ELF-1 (cell line): ENCODE measurements around the gene CPLX4.

Source experiments
- DNase-seq: peaks from one replicate; pipeline ENCODE4 v3.0.0-alpha.2; 2016; ENCODE audit warnings: low read depth, low spot score

CPLX4 gene

DNA sequence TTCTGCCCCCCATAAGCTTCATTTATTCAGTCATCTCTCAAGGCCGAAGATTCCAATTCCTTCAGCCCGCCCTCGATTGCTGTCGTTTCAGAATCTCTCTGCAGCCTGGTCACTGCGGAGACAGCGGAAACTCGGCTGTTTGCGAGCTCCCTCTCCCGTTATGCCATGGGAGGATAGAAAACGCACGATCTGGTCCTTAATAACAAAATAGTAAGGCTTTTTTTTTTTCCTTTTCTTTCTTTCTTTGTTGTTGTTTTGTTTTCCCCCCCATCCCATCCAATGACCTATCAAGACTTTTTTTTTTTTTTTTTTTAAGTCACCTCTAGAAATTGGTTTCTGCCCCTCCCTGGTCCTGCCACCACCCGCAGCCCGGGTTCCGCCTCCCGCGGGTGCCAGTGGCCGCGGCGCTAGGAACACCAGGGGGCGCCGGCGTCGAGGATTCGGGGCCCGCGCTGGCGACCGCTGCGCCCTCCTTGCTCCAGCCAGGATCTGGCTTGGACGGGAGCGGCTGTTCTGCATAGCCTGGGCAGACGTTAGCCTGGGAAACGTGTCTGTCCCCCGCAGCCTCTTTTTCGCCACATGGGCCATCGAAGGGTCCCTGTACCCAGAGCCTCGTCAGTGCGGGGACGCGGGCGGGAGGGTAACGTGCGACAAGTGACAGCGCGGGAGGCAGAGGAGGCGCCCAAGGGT, 10.1 kb downstream of the CPLX4 start:
- peak; percentile 86 for DNase-seq

DNA sequence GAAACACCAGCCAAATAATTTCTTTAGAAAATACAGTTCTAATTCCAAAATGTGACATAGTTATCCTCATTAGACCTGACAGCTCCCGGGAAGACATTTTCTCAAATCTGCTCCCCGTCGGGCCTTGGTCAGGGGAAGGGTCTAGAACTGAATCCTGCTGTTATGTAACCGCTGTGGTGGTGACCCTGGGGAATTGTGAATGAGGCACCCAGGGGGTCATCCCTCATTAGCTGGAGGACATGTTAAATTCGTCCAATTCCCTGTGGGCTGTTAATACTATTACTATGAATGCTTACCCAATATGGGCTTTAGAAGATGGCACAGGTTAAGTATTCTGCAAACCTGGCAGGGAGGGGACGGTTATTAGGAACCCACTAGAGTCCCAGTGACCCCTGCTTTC, 11.8 kb downstream of the CPLX4 start:
- DNase-seq = no peak

DNA sequence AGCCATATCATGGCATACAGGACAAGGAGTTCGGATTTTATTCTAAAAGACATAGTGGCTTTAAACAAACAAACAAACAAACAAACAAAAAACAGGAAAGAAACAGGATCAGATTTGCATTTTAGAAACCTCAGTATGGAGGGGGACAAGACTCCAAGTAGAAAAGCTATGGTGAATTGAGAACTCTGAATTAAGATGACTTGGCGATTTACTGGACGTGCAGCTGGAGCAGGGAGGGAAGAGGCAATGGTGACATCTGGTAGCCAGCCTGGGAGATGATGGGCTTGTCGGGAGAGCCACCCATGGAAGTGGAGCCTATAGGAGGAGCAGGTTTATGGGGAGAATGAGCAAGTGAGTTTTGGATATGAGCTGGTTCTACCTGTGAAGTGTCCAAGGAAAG, 13.2 kb downstream of the CPLX4 start:
- DNase-seq = no peak

DNA sequence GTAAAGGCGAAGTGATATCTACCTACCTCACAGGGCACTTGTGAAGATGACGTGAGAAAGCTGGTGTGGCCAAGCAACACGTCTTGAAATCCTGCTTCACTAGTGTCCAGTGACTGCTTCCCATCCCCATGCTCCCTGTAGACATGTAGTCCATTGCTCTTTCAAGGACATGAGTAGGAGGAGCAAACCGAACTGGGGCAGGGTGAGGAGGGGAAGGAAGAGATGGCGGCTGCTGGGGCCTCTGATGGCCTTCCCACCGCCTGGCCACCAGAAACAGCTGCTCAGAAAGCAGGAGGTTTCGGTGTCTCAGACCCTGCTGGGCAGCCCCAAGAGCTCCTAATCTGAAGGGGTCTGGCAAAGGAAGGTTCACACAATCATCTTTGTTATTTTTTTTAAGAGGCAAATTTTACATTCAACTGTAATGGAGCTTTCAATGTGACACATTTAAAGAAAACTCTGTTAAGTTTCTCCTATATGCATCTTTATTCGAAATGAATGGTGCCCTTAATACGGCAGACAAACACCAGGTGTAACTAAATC, 14.7 kb downstream of the CPLX4 start:
- no peak for DNase-seq

DNA sequence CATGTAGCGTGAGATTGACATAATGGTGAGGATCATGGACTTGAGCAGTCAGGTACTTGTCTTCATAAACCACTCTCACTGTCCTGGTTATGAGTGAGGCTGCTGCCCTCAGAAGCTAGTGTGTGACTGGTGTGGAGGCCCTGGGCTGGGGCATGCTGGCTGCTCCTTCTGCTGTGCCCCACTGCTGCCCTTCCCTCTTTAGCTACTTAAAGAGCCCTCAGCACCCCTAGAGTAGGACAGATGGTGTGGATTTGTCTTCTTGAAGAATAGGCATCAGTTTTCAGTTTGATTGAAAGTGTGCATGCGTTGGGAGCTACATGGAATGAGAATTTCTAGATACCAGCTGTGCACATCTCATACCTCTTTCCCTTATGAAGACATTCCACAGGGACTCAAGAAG, 15.4 kb downstream of the CPLX4 start:
- no peak for DNase-seq

DNA sequence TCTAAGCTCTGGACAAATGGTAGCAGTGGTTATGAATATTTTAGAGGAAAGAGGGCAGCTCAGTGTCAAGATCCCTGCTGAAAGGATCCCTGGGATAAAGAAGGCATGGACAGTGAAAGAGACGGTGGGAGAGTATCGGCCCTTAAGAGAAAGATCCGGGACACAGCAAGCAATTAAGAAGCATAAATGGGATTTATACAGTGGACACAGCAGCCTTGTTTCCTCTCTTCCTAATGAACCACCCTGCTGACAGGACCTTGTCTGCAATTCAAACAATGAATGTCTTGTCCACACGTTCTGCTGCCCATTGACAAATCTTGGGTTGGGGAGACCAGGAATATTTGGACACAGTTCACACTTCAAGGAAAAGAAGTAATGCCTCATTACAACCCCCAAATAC, 16.5 kb downstream of the CPLX4 start:
- DNase-seq = no peak

DNA sequence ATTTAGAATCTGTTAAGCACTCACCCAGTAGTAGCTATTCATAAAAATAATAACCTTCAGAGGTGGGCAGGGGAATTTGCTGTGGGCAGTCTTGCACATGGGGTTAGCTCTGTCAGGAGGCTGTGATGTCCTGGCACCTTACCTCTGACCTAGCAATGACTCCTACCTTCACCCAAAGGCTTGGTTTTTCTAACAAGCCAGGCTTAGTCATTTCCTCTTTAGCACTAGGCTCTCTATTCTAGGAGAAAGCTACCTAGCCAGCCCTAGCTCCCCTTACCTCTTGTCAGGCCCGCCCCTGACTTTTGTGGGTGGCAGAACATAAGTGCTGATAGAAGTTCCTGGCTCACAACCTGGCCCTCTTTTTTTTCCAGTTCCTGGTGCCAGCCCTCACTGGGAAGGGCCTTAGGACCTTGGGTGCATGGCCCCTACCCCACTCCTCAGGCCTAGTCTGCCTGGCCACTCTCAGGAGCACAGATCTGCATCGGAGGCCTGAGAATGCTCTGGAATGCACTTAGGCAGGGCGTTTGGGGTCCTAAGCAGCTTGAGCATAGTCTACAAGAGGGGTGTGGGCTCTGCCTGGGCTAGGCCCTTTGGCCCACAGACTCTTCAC, 17.7 kb downstream of the CPLX4 start:
- no peak for DNase-seq

DNA sequence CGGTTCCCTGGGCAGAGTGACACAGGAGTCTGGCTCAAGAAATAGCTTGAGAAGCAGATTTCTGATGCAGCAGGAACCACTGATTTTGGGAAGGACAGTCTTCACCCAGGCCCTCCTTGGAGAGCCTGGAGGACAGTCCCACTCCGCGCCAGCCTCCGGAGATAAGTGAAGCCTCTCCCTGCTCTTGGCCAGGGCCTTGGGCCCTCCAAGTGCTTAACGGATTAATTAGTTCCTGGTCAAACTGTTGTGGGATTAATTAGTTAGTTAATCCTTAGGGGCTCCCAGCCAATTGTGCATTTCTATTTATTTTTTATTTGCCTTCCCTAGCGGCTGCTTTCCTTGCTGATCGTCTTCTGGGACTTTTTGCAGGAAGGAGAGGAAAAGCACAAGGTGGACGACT, 19.6 kb downstream of the CPLX4 start:
- no peak for DNase-seq

DNA sequence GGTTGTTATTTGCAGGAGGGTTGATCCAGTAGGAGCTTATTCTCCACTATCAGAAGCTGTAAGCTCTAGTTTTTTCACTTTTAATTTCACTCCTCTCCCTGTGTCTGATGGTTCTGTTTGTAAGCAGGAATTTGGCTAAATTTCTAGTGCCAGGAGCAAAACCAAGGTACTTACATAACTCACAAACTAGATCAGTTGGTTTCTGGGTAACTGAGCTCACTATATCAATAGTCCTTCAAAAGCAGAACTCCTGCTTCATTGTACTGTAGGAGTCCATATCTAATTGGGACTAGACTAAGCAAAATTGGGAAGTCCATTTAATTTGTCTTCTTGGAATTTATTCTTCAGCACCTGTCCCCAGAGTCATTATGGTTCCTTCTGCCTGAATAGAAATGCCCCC, 25.1 kb downstream of the CPLX4 start:
- DNase-seq = no peak

DNA sequence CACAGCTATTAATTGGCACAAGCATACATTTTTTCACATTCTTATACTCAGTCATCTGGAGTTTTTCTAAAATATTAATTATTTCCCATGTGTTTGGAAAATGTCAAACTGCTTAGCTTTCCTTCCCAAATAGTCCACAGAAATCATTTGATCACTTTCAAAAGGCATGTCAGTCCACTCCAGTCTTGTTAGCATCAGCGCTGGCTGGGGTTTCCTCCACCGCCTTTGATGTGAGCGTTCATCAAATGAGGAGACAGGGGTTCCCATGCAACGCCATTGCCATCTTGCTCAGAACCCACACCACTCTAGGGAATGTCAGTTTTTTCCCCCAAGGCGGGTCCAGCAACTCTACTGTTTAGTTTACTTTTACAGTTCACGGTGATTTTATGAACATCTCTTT, 32.1 kb downstream of the CPLX4 start:
- DNase-seq = no peak

DNA sequence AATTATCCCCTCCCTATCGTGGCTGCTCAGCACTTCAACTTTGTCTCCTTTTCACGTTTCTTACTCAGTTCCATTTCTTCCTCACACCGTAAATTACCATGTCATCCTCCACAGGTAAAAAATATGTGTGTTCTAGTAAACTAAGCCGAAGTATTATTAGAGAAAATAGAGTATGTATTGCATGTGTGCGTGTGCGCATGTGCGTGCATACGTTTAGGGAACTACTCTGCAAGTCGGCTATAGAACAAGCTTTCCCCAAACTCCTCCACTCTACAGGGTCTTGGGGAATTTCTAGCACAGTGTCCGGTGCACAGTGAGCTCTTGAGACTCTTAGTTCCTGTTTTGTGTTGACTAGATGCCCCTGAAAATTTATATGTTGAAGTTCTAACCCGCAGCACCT, 36.1 kb downstream of the CPLX4 start:
- no peak for DNase-seq

DNA sequence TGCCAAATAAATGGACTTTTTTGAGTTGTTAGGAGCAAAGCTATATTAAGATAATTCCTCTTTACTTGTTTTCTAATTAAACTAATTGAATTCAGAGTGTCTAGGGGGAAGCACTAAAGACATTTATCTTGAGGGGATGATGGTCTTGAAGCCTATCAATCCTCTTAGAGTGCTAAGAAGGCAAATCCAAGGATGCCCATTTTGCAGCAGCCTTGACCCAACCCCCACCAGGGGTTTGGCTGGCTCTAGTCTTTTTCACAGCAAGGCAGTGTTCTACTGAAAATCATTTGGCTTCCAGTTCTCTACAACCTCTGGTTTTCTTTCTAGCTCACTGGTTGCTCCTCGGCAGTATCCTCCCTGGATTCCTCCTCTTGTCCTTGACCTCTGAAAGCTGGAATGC, 38.7 kb downstream of the CPLX4 start:
- no peak for DNase-seq

DNA sequence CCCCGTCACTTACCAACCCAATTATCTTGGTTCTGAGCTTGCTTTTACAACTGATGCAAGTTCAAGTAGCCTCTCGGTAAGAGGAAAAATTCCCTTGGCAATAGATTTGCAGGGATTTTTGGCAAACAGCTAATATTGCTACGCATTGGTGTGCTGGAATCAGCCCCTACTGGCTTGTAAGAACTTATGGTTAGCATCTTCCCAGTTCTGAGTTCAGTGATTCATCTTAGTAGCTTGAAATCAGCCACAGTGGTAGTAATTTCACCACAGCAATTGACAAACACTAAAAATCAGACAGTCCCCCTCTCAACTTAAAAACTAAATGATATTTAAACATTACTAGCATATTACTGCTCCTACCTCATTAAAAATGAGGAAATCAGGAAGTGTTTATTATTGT, 39.3 kb downstream of the CPLX4 start:
- DNase-seq = no peak

DNA sequence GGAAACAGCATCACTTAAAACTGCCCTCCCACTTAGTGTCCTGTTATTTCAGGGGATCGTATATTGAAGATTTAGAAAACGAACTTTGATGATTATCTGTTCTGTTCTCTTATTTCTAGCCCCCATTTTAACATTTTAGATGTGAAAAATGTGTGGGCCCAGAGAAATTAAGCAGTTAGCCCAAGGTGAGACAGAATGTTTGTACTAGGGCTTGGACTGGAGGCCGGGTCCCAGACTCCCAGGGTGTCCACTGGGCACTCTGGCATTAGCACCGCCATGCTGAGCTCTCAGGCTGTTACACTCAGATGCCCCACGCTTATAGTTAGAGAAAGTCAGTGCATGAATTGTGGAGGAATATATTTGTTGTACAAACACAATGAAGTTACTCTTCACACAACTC, 39.7 kb downstream of the CPLX4 start:
- no peak for DNase-seq

DNA sequence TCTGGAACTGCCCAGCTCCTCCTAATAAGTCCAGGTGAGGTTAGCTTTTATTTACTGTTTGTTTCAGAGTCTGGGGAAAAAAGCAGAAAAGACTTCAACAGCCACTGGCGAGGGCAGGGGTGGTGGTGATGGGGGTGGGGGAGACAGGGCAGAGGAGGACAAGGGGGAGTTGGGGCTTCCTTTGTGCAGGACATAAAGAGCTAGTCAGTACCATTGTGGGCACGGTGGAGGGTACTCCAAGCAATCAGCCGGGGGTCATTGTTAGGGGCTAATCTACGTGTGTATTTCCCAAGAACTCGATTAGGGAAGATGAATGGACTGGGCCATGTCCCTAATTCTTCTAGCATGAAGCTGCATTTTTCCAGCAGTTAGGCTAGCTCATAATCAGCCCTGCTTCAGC, 42.4 kb downstream of the CPLX4 start:
- no peak for DNase-seq

DNA sequence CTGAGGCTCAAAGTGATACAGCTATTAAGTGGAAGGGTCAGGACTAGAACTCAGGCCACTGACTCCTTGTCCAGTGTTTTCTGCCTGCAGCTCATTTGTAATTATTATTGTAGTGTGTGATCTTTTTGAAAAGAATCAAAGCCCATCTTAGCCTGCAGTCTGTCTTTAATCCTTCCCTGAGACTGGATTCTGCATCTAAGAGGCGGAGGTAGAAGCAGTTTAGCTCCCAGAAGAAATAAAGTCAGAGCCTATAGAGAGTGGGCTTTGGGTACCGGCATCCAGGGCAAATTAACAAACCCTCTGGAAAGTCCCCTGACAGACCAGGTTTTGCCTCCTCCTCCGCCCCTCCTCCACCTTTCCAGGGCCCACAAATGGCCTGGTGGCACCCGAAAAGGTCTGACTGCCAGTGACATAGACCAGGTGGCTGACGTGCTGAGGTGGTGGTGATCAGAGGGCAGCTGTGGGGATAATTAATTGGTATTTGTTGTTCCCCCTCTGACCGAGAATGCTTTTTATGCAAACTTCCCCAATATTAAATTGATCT, 43.0 kb downstream of the CPLX4 start:
- DNase-seq = no peak

DNA sequence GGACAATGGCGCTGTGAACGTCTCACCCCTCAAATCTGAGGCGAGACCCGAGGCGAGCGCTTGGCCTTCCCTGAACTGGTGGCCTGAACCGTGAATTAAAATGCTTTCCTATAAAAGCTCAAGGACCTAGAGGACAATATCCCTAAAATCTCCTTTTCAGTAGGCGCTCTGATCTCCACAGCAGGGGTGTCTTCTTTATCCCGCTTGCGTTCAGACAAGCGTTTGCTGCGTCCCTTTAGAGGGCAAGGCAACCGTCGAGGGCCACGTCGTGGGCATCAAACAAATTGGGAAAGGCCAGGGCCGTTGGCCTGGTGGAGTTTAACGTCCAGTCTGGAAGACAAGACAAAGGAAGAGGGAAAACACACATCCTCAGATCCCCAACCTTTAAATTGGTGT, 43.9 kb downstream of the CPLX4 start:
- no peak for DNase-seq

DNA sequence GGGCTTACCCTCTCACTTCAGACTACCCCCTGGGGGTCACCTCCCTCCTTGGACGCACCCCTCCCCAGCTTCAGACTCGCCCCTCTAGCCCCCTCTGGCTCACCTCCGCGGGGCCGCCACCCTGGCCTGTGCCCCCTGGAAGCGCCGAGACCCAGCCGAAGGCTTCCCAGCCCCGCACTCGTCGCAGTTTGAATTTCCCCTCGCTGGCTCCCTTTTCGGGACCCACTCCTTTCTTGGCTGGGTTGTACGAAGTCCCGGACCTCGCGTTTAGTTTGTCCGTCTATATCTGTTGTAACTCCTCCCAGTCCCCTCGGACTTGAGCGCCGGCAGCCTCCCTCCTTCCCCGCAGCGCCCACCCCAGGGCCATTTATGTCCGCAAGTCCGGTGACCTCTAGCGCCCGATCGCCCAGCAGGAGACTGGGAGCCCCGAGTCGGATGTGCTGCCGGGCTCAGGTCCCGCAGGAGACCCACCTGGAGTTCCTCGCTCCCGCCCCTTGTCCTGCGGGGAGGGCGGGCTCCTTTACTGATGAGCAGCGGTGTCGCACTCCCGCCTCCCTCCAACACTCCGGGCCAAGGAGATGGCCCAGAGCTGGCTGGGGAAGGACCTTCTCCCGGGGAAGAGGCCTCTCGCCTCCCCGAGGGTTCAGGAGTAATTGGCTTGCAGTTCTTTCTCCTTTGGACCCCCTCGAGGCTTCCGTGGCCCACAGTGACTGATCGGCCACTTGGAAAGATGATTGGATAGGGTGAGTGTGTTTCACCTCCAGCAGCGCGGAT, 44.5 kb downstream of the CPLX4 start:
- peak; percentile 31 for DNase-seq

DNA sequence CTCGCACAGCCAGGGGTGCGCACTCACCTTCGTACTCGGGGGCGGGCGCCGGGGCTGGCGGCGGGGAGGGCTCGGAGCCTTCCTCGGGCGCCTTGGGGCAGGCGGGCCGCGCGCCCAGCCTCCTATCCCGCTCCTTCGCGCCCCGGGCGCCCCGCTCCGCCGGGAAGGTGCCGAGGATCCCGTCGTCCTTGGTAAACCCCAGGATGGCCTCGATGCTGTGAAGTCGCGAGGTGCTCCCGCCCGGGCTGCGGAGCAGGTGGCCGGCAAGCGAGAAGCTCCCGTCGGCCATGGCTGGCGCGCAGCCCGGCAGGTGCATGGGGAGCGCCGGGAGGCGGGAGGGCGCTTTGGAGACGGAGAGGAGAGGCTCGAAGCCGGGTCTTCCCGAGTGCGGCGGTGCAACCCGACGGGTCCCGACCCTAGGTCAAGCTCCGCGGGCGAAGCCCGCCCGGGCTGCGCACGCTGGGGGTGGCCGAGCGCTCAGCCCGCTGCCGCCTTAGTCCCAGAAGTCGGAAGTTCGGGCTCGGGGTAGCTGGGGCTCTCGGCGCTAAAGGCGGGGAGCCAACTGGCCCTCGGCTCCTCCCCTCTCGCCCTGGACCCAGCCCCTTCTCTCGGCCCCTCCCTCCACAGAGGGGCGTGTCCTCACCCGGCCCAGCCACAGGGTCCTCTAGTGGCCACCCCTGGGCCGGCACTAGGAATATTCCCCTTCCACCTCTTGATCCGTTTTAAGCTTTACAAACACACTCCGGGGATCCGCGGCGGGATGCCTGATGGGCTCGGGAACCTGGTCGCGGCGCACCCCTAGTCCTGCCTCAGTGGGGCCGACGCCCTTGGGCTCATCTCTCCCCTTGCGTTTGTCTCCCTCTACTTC, 45.3 kb downstream of the CPLX4 start, which contains the start of gene RAX:
Gene RAX (minus strand): TSS at position 564 of the 868 bp plus-strand sequence. CDS start 248 bp downstream, at position 316.
- peak; percentile 85 for DNase-seq

DNA sequence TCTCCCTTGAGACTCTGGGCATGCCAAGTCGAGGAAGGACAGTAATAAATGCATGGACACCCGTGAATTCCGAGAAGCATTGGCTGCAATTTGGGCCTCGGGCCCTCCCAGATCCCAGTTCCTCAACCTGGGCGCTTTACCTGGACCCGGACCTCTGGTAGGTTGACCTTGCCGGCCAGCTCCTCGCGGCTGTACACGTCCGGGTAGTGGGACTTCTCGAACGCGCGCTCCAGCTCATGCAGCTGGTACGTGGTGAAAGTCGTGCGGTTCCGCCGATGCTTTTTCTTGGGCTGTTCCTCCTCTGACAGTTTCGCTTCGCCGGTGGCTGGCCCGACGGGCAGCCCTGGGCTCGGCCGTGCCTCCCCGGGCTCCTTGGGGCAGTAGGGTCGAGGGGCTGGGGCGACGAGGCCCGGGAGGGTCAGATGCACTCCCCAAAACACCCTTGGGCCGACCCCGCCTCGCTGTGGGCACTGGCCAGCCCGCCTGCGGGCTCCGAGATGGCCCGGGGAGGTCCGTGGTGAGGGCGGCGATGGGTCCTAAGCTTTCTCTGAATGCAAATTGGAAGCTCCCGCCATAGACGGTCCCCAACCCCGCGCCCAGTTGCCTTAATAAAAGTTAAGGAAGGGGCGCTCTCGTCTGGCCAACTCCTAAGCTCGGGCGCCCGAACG, 46.1 kb downstream of the CPLX4 start:
- DNase-seq = no peak
